Right kidney (tissue), 9 donors: ENCODE results near the gene SCEL.
"Not testable (repeated sequence)": the region's sequence is repeated elsewhere in the genome, so short reads cannot be mapped to it uniquely, and the experiment has no call there.

Experiments
- DNase-seq: peaks from one replicate; pipeline ENCODE4 v3.0.0-alpha.2; 2016
- long read RNA-seq, 8 donors: transcript quantifications; one replicate each; lab custom pipeline, GENCODE V29; 2026

SCEL gene
- long read RNA-seq, donor 1 = 0 reads
- long read RNA-seq, donor 2 = 0 reads
- long read RNA-seq, donor 3 = 0 reads
- long read RNA-seq, donor 4 = 0 reads
- long read RNA-seq, donor 5 = 0 reads
- long read RNA-seq, donor 6 = 0 reads
- long read RNA-seq, donor 7 = 0 reads
- long read RNA-seq, donor 8 = 0 reads

DNA sequence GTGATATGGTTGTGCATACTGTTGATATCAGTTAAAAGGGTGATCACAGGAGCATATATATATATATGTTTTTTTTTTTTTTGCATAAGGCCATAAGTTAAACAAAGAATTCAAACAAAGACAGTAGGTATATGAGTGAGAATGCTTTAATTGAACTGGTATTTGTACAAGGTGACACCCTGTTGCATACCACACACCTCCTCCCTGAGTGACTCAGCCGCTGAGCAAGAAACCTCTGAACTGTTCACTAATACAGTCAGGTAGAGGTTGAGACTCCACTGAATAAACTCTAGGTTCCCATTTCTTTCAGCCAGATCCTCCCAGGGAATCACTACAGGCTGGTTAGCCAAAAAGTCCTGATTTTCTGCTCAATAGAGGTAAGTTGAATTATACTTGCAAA is at the start of gene SCEL:
Gene SCEL (plus strand): TSS at position 259 of the 400 bp plus-strand sequence. CDS start 20,170 bp downstream, outside the sequence.
- no peak for DNase-seq

- no peak for DNase-seq
These were observed 45.8 kb upstream of the SCEL start for GRCh38 chr13:77489566-77490337.

GRCh38 chr13:77492982-77493381 is 42.5 kb upstream of the SCEL start:
- DNase-seq = no peak

- no peak for DNase-seq
These were observed 41.3 kb upstream of the SCEL start for GRCh38 chr13:77494226-77494625.

DNA sequence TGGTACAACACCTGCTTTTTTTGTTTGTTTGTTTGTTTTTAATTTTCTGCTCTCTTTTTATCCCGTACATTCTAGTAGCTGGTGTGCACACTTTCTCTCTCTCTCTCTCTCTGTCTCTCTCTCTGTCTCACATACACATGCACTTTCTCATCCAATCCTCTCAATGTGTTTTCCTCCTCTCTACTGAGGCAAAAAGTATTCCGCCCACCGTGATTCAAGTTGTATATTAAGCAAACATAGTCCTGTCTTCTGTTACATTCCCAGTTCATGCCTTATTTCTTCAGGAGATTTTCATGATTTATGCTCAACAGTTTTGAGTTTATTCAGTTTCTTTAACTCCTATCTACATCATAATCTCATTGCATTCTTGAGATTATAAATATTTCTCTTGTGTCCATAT is 38.2 kb upstream of the SCEL start:
- DNase-seq = no peak

DNA sequence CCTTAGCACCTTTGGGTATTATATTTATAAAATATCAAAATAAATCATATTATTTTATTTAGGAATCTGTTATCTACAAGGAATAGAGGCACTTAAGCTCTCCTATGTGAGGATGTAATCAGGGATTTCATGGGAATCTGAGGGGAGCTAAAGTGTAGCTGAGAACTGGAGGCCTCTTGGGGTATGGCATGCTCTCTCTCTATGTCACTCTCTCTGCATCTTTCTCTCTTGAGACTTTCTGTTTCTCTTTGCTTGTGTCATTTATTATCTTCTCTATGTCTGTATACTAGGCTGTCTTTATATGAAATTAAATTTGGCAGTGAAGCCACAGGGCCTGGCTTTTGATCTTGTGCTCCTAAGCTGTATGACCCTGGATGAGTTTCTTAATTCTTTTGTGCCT is 37.7 kb upstream of the SCEL start:
- no peak for DNase-seq

DNA sequence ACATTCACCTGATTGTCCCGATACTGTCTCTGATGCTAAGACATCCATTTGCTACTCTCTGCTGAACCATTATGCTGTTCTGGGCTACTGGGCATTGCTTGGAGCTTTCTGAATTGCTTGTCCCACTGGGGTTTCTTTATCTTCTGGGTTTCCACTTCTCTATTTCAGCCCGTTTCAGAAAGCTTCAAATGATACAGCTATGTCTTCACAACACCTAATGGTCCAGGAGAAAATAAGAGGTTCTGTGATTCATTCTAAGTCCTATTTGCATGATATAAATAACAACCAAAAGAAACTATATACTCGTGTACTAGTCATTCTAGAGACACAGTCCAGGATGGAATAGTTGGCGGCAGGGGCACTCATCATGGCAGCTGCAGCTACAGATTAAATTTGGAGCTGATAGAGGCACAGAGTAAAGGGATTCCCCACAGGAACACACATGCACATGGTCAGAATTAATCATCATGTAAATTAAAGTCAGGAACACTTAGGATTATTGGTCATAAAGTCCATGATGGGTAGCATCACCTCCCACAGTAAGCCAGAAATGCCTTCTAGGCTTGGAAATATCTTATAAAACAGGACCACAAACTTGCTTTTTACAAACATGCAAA is 33.3 kb upstream of the SCEL start:
- no peak for DNase-seq

- DNase-seq = no peak
These were observed 32.1 kb upstream of the SCEL start for GRCh38 chr13:77503398-77503797.

DNA sequence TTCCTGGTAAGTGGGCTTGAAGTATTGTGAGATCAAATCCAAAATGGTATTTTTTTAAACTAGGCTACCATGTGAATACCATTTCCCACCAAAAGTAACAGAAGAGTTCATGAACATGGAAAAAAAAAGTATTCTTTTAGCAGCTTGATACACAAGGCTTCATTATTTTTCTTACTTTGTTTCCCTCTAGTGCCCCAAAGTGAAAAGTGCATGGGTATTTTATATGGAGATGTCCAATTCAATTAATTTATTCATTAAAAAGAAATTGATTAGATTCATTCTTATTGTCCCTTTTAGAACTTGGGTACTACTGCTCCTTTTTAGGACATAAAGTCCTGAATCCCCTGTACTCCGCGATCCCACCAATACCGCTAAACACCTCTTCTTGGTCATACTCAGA is 28.6 kb upstream of the SCEL start:
- no peak for DNase-seq

- DNase-seq = no peak
These were observed 27.4 kb upstream of the SCEL start for GRCh38 chr13:77507931-77508776.

GRCh38 chr13:77508959-77509620 is 26.4 kb upstream of the SCEL start:
- no peak for DNase-seq

GRCh38 chr13:77510156-77510555 is 25.4 kb upstream of the SCEL start:
- no peak for DNase-seq

- DNase-seq = no peak
These were observed 24.0 kb upstream of the SCEL start for GRCh38 chr13:77511552-77511951.

DNA sequence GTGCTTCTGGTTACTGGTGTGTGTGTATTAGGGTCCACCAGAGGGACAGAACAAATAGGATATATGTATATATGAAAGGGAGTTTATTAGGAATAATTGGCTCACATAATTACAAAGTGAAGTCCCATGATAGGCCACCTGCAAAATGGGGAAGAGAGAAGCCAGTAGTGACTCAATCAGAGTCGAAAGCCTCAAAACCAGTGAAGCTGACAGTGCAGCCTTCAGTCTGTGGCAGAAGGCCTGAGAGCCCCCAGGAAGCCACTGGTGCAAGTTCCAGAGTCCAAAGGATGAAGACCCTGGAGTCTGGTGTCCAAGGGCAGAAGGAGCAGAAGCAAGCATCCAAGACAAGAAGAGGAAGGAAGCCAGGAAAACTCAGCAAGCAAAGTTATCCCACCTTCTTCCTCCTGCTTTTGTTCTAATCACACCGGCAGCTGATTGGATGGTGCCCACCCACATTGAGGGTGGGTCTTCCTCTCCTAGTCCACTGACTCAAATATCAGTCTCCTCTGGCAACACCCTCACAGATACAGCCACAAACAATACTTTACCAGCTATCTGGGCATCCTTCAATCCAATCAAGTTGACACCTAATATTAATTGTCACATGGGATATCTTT is 21.7 kb upstream of the SCEL start:
- DNase-seq = no peak

GRCh38 chr13:77514336-77514726 is 21.2 kb upstream of the SCEL start:
- no peak for DNase-seq

GRCh38 chr13:77515785-77516184 is 19.7 kb upstream of the SCEL start:
- no peak for DNase-seq

DNA sequence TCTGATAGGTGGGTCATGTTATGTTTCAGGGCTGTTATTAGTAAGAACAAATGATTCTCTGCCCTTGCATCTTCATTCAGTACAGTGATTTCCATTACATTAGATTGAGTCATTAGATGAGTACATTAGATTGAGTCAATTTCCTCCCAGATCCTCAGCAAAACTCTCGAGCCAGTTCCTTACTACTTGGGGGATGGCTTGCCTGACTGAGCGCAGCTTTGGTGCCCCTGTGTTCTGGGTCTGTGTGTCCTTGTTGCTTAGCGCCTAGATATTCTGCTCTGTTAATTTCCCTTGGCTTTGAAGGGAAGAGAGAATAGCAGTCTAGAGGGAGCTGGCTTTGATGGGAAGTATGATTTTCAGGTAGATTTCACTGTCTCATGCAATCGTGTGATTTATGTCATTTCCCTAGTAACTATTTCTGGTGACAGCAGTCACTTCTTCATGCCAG is 19.1 kb upstream of the SCEL start:
- DNase-seq = no peak

GRCh38 chr13:77518266-77518665 is 17.2 kb upstream of the SCEL start:
- no peak for DNase-seq

DNA sequence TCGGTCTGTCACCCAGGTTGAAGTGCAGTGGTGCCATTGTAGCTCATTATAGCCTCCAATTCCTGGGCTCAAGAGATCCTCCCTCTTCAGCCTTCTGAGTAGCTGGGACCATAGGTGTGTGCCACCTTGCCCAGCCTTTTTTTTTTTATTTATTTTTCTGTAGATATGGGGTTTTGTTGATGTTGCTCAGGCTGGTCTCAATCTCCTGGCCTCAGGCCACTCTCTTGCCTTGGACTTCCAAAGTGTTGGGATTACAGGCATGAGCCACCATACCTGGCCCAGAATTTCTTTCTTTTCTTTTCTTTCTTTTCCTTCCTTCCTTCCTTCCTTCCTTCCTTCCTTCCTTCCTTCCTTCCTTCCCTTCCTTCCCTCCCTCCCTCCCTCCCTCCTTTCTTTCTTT is 16.1 kb upstream of the SCEL start:
- DNase-seq = not testable (repeated sequence)

DNA sequence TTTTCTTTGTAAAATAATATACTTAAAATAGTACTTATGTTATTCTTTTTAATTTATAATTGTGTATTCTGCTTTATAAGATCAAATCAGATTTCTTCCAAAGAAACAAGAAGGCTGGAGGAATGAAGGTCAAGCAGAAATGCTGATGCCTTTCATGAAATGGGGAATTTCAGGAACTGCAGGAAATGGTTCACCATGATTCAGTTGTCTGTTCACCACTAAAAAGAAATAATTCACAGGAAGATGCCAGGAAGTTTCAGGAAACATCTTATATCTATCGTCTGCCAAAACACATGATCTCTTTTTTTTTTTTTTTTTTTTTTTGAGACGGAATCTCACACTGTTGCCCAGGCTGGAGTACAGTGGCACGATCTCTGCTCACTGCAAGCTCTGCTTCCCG is 15.7 kb upstream of the SCEL start:
- no peak for DNase-seq

- DNase-seq = no peak
These were observed 14.3 kb upstream of the SCEL start for GRCh38 chr13:77521194-77521593.
